ENCODE results near the gene AUTS2.

The AUTS2 gene

GRCh38 chr7:70377957-70378356 lies 779.7 kb downstream of the AUTS2 start:
- Histone ChIP-seq H3K4me3 (ENCODE audit: low read depth in 1 of 5, low read length in 5 of 5) (no peak overlapping the region), H3K9ac (ENCODE audit: low read length in 5 of 5) (no peak overlapping the region), H3K27me3 (ENCODE audit: control insufficient read depth in 5 of 5, insufficient read depth in 4 of 5, low read length in 5 of 5) (no peaks in the 10 kb centered on the region), H3K27ac (ENCODE audit: low read depth, low read length) (no peak overlapping the region), H3K36me3 (ENCODE audit: control insufficient read depth in 5 of 5, insufficient read depth in 5 of 5, low read length in 5 of 5) (no peaks in the 10 kb centered on the region), H3K4me1 (ENCODE audit: control insufficient read depth in 5 of 5, insufficient read depth in 5 of 5, low read length in 5 of 5) (peaks cover 0 to 12% (median 0%) of the 10 kb centered on the region in 5 donors), H3K9me3 (ENCODE audit: control insufficient read depth in 5 of 5, low read length in 5 of 5) (no peaks in the 10 kb centered on the region)

GRCh38 chr7:70379210-70379609 lies 780.9 kb downstream of the AUTS2 start:
- Histone ChIP-seq H3K36me3 (ENCODE audit: control insufficient read depth in 5 of 5, insufficient read depth in 5 of 5, low read length in 5 of 5) (no peaks in the 10 kb centered on the region), H3K27me3 (ENCODE audit: control insufficient read depth in 5 of 5, insufficient read depth in 4 of 5, low read length in 5 of 5) (no peaks in the 10 kb centered on the region), H3K9ac (ENCODE audit: low read length in 5 of 5) (no peak overlapping the region), H3K27ac (ENCODE audit: low read depth, low read length) (no peak overlapping the region), H3K4me1 (ENCODE audit: control insufficient read depth in 5 of 5, insufficient read depth in 5 of 5, low read length in 5 of 5) (peaks cover 0 to 12% (median 0%) of the 10 kb centered on the region in 5 donors), H3K4me3 (ENCODE audit: low read depth in 1 of 5, low read length in 5 of 5) (no peak overlapping the region), H3K9me3 (ENCODE audit: control insufficient read depth in 5 of 5, low read length in 5 of 5) (no peaks in the 10 kb centered on the region)

DNA sequence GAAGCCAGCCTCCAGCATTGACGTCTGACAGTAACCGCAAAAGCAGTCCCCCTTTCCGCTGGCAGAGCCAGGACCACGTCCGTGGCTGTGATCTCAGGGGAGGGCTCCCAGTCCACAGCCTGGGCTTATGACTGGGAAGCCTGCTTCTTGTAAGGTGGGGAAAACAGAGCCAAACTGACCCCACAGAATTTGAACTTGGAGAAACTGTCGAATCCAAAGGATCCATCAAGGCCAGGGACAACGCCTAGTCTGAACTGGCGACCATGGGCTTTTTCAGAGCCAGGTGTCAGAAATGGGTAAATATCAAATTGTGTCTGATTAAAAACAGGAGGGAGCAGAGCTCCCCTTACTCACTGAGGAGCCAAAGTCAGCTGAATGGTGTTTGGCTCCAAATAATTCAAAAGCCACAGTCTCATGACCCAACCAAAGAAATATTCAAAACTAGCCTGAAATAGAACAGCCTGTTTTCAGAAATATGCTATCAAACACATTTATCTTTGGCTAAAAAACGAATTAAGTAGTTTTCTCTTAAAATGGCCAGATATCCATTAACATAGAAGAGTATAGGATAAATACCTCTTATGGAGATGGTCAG lies 782.2 kb downstream of the AUTS2 start:
- Histone ChIP-seq H3K36me3 (ENCODE audit: control insufficient read depth in 5 of 5, insufficient read depth in 5 of 5, low read length in 5 of 5) (no peaks in the 10 kb centered on the region), H3K9me3 (ENCODE audit: control insufficient read depth in 5 of 5, low read length in 5 of 5) (no peaks in the 10 kb centered on the region), H3K9ac (ENCODE audit: low read length in 5 of 5) (no peak overlapping the region), H3K4me3 (ENCODE audit: low read depth in 1 of 5, low read length in 5 of 5) (no peak overlapping the region), H3K27ac (ENCODE audit: low read depth, low read length) (peak overlapping the region; percentile 9), H3K27me3 (ENCODE audit: control insufficient read depth in 5 of 5, insufficient read depth in 4 of 5, low read length in 5 of 5) (no peaks in the 10 kb centered on the region), H3K4me1 (ENCODE audit: control insufficient read depth in 5 of 5, insufficient read depth in 5 of 5, low read length in 5 of 5) (peaks cover 0 to 7% (median 0%) of the 10 kb centered on the region in 5 donors)

DNA sequence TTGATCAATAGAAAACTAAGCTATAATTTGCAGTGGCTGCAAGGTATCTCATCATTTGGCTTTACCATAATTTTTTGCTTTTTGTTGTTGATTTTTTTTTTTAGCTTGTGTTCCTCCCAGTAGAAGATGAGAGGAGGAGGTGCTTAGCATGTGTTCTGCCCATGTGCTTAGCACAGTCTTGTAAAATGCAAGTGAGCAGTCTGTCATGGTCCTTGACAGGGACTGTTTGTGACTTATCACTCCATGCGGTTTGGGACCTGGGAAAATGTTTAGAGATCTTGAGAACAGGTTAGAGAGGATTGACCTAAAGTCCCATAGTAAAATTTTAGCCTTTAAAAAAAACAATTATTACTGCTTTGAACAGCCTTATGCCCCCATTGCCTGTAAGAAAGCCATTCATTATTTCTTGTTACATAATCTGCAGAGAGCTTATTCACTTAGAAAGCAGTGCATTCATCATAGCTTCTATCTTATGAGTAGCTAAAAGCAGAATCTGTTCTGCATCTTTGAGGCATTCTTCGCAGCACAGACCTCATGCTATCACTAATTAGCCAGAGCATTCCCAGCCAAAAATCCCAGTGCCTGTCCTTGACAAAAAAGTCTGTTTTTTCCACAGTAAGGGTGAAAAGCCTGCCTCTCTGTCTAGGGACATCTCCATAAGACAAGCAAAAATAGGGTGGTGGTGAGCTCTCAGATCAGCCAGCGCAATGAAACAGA lies 784.9 kb downstream of the AUTS2 start:
- no peaks in the 10 kb centered on the region for H3K36me3 ChIP-seq (ENCODE audit: control insufficient read depth in 5 of 5, insufficient read depth in 5 of 5, low read length in 5 of 5)
- H3K9me3 ChIP-seq (ENCODE audit: control insufficient read depth in 5 of 5, low read length in 5 of 5) = no peaks in the 10 kb centered on the region
- peaks cover 0 to 16% (median 4%) of the 10 kb centered on the region in 5 donors for H3K4me1 ChIP-seq (ENCODE audit: control insufficient read depth in 5 of 5, insufficient read depth in 5 of 5, low read length in 5 of 5)
- no peak overlapping the region for H3K4me3 ChIP-seq (ENCODE audit: low read depth in 1 of 5, low read length in 5 of 5)
- no peak overlapping the region for H3K27ac ChIP-seq (ENCODE audit: low read depth, low read length)
- no peak overlapping the region for H3K9ac ChIP-seq (ENCODE audit: low read length in 5 of 5)
- H3K27me3 ChIP-seq (ENCODE audit: control insufficient read depth in 5 of 5, insufficient read depth in 4 of 5, low read length in 5 of 5) = no peaks in the 10 kb centered on the region

GRCh38 chr7:70384024-70384423 lies 785.7 kb downstream of the AUTS2 start:
- H3K27me3 ChIP-seq (ENCODE audit: control insufficient read depth in 5 of 5, insufficient read depth in 4 of 5, low read length in 5 of 5) = no peaks in the 10 kb centered on the region

DNA sequence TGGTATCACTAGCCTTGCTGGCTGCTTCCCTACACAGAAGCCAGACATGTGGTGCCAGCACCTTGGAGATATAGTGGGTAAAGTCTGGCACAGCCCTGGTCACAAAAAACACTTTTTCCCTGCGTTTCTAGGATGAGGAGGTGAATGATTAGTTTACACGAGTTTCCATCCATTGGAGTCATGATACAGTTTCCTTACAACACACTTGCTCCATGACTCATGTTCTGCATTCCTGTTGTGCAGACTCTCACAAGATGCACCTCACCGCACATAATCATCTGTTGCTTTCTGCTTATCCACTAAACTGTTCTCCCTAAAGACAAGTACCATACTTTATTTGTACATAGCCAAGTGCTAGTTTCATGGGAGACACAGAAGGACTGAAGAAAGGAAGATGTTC lies 786.6 kb downstream of the AUTS2 start:
- no peaks in the 10 kb centered on the region for H3K27me3 ChIP-seq (ENCODE audit: control insufficient read depth in 5 of 5, insufficient read depth in 4 of 5, low read length in 5 of 5)
- H3K9ac ChIP-seq (ENCODE audit: low read length in 5 of 5) = no peak overlapping the region
- H3K4me1 ChIP-seq (ENCODE audit: control insufficient read depth in 5 of 5, insufficient read depth in 5 of 5, low read length in 5 of 5) = peaks cover 0 to 16% (median 4%) of the 10 kb centered on the region in 5 donors
- H3K4me3 ChIP-seq (ENCODE audit: low read depth in 1 of 5, low read length in 5 of 5) = no peak overlapping the region
- no peak overlapping the region for H3K27ac ChIP-seq (ENCODE audit: low read depth, low read length)
- no peaks in the 10 kb centered on the region for H3K36me3 ChIP-seq (ENCODE audit: control insufficient read depth in 5 of 5, insufficient read depth in 5 of 5, low read length in 5 of 5)
- no peaks in the 10 kb centered on the region for H3K9me3 ChIP-seq (ENCODE audit: control insufficient read depth in 5 of 5, low read length in 5 of 5)

More at GRCh38 chr7:70384024-70384423, 785.7 kb downstream of the AUTS2 start:
- no peak overlapping the region for H3K4me3 ChIP-seq (ENCODE audit: low read depth in 1 of 5, low read length in 5 of 5)
- H3K4me1 ChIP-seq (ENCODE audit: control insufficient read depth in 5 of 5, insufficient read depth in 5 of 5, low read length in 5 of 5) = peaks cover 0 to 16% (median 4%) of the 10 kb centered on the region in 5 donors
- no peaks in the 10 kb centered on the region for H3K9me3 ChIP-seq (ENCODE audit: control insufficient read depth in 5 of 5, low read length in 5 of 5)
- H3K27ac ChIP-seq (ENCODE audit: low read depth, low read length) = no peak overlapping the region
- no peaks in the 10 kb centered on the region for H3K36me3 ChIP-seq (ENCODE audit: control insufficient read depth in 5 of 5, insufficient read depth in 5 of 5, low read length in 5 of 5)
- H3K9ac ChIP-seq (ENCODE audit: low read length in 5 of 5) = no peak overlapping the region

DNA sequence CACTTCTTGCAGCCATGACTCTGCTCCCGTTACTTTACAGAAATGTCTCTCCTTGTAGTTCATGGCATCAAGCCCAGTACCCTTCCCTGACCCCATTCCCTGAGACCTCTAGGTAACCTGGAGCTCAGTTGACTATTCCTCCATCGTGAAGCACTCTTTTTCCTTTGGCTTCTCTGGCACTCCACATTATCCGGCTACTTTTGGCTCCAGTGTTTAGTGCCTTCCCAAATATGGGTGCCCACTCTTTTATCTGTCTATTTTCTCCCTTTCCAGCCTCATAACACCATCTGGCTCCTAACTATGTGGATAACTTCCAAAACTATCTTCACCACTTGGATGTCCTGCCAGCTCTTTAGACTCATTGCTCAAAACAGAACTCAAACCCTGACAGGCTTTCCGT lies 788.9 kb downstream of the AUTS2 start:
- Histone ChIP-seq H3K27me3 (ENCODE audit: control insufficient read depth in 5 of 5, insufficient read depth in 4 of 5, low read length in 5 of 5) (no peaks in the 10 kb centered on the region), H3K9me3 (ENCODE audit: control insufficient read depth in 5 of 5, low read length in 5 of 5) (no peaks in the 10 kb centered on the region), H3K9ac (ENCODE audit: low read length in 5 of 5) (no peak overlapping the region), H3K4me3 (ENCODE audit: low read depth in 1 of 5, low read length in 5 of 5) (no peak overlapping the region), H3K4me1 (ENCODE audit: control insufficient read depth in 5 of 5, insufficient read depth in 5 of 5, low read length in 5 of 5) (peaks cover 0 to 12% (median 4%) of the 10 kb centered on the region in 5 donors), H3K27ac (ENCODE audit: low read depth, low read length) (no peak overlapping the region), H3K36me3 (ENCODE audit: control insufficient read depth in 5 of 5, insufficient read depth in 5 of 5, low read length in 5 of 5) (no peaks in the 10 kb centered on the region)

DNA sequence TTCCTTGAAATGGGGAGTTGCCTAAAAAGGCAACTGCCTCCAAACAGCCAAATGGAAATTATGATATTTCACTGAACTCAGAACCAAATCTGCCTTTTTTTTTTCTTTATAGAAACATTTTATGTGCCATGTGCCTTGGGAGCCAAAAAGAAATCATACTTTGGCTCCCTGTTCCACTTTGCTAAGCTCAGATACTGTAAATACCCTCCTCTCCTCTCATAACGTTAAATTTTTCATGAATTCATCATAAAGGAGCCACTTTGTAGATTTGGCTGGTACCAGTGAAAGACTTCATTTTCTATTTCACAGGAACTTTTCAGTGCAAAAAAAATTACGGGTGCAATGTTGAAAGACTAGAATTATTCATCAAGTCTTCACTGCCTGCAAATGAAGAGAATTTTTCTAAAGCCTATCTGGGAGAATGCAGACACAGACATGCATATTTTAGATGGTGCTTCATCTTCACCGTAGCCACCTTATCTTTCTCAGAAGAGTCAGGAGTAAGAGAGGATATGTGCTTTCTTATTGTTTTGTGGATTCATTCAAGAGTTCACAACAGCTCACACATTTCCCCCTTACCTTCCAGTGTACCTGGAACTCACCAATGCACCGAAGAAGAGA lies 791.4 kb downstream of the AUTS2 start:
- Histone ChIP-seq H3K27ac (ENCODE audit: low read depth, low read length) (no peak overlapping the region), H3K36me3 (ENCODE audit: control insufficient read depth in 5 of 5, insufficient read depth in 5 of 5, low read length in 5 of 5) (no peaks in the 10 kb centered on the region), H3K9me3 (ENCODE audit: control insufficient read depth in 5 of 5, low read length in 5 of 5) (no peaks in the 10 kb centered on the region), H3K27me3 (ENCODE audit: control insufficient read depth in 5 of 5, insufficient read depth in 4 of 5, low read length in 5 of 5) (no peaks in the 10 kb centered on the region), H3K4me1 (ENCODE audit: control insufficient read depth in 5 of 5, insufficient read depth in 5 of 5, low read length in 5 of 5) (peaks cover 0 to 12% (median 7%) of the 10 kb centered on the region in 5 donors), H3K4me3 (ENCODE audit: low read depth in 1 of 5, low read length in 5 of 5) (no peak overlapping the region), H3K9ac (ENCODE audit: low read length in 5 of 5) (no peak overlapping the region)

GRCh38 chr7:70390251-70390650 lies 792.0 kb downstream of the AUTS2 start:
- Histone ChIP-seq H3K27me3 (ENCODE audit: control insufficient read depth in 5 of 5, insufficient read depth in 4 of 5, low read length in 5 of 5) (no peaks in the 10 kb centered on the region), H3K4me1 (ENCODE audit: control insufficient read depth in 5 of 5, insufficient read depth in 5 of 5, low read length in 5 of 5) (peaks cover 0 to 12% (median 7%) of the 10 kb centered on the region in 5 donors), H3K36me3 (ENCODE audit: control insufficient read depth in 5 of 5, insufficient read depth in 5 of 5, low read length in 5 of 5) (no peaks in the 10 kb centered on the region), H3K27ac (ENCODE audit: low read depth, low read length) (no peak overlapping the region), H3K9me3 (ENCODE audit: control insufficient read depth in 5 of 5, low read length in 5 of 5) (no peaks in the 10 kb centered on the region), H3K9ac (ENCODE audit: low read length in 5 of 5) (no peak overlapping the region), H3K4me3 (ENCODE audit: low read depth in 1 of 5, low read length in 5 of 5) (no peak overlapping the region)

DNA sequence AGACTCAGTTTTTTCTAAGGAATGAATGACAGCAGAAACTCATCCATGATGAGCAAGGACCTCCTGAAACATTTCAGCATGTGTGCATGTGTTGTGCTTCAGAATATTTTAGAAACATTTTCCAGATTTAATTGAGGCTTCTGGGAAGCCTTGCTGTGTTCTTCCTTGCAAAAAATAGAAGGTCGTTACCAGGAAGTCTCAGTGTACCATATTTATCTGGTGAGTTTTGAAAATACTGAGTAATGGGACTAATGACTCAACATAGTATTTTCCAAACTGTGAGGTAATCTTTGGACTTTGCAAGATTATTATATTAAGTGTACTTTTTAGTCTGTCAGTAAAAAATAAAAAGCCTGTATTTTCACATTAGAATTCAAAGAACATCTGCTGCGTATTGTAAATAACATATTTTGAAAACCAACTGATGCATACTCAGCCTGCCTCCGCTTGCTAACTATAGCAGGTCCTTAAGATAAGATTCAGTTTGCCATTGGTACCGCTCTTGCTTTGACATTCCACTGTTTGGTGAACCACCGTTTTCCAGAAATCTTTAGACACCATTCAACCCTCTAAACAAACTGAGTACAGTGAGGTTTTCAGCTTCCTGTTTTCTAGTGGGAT lies 794.1 kb downstream of the AUTS2 start:
- H3K36me3 ChIP-seq (ENCODE audit: control insufficient read depth in 5 of 5, insufficient read depth in 5 of 5, low read length in 5 of 5) = no peaks in the 10 kb centered on the region
- no peaks in the 10 kb centered on the region for H3K27me3 ChIP-seq (ENCODE audit: control insufficient read depth in 5 of 5, insufficient read depth in 4 of 5, low read length in 5 of 5)
- H3K9ac ChIP-seq (ENCODE audit: low read length in 5 of 5) = no peak overlapping the region
- H3K4me3 ChIP-seq (ENCODE audit: low read depth in 1 of 5, low read length in 5 of 5) = no peak overlapping the region
- peaks cover 0 to 9% (median 3%) of the 10 kb centered on the region in 5 donors for H3K4me1 ChIP-seq (ENCODE audit: control insufficient read depth in 5 of 5, insufficient read depth in 5 of 5, low read length in 5 of 5)
- no peaks in the 10 kb centered on the region for H3K9me3 ChIP-seq (ENCODE audit: control insufficient read depth in 5 of 5, low read length in 5 of 5)
- H3K27ac ChIP-seq (ENCODE audit: low read depth, low read length) = no peak overlapping the region
